GM21526 (cell line): Measurements from ENCODE around the gene TRPC6.
"Not testable (repeated sequence)": the region's sequence is repeated elsewhere in the genome, so short reads cannot be mapped to it uniquely, and the experiment has no call there.

Experiments used
- ATAC-seq: cut with Tn5 transposase; IDR thresholded peaks from one replicate; pipeline ENCODE4 v1.9.1; 2021; ENCODE audit warnings: moderate library complexity; ENCODE audit not compliant: unreplicated experiment, low FRiP score

TRPC6 gene

DNA sequence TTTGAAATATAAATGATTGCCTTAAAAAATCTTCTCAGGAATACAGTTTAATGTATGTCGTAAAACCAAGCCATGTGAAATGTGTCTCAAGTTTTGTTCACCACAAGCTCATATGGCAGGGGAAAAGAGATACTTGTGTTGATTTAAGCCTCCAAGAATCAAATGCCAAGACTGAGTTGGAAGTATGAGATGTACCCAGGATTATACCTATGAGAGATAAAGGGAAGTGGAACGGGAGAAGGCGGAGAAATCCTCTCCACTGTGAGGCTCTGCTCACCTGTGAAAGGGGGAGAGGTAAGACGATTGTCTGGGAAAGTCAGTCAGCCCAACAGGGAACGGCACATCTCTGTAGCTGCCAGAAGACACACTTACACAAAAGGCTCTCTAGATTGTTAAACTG is 124.8 kb downstream of the TRPC6 start:
- ATAC-seq: no peak

DNA sequence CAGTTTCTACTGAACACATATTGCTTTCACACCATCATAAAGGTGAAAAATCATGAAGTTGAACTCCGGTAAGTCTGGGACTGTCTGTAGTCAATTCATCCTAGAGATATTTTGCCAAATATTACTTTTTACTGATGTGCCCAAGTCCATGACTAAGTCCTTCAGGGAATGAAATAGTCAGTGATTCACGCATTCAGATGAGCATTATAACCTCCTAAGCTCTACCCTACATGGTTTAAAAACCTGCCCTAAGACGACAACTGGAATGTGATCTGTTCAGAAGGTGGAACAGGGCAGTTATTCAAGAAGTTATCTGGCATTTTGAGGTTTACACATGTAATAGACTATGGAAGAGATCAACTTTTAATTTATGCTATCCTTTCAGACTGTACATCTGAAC is 125.6 kb downstream of the TRPC6 start:
- ATAC-seq: no peak

DNA sequence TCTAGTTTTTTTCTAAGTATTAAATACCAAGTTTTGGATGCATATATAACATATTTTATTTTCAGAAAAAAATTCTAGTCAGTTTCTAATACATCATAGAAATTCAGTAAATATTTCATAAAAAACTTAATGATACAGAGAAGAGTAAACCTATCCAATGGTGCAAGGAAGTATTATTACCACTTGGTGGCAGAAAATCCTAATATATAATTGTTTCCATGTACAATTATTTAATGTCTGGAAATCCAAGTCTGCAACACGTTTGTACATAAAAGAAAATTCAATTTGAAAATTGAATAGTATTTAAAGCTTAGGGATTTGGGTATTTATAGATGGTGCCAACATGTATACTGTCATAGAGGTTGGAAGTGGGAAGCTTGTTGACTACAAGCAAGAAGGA is 127.0 kb downstream of the TRPC6 start:
- no peak for ATAC-seq

DNA sequence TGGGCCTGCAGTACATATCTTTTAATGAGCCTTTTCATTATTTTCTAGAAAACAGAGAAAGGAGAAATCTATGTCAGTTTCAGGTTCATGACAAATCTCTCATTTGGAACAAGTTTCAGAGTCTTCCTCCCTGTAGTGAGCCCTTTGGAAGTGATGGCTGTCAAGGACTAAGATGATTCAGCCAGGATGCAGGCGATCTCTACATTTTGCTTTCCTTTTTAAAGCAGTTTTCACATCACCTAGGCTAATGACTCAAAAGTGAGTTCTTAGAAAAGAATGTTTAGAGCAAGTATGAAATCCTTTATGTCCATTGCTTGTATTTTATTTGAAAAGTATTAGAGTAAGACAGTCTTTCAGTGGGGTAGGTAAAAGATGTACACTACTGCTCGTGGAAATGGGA is 130.1 kb downstream of the TRPC6 start:
- no peak for ATAC-seq

DNA sequence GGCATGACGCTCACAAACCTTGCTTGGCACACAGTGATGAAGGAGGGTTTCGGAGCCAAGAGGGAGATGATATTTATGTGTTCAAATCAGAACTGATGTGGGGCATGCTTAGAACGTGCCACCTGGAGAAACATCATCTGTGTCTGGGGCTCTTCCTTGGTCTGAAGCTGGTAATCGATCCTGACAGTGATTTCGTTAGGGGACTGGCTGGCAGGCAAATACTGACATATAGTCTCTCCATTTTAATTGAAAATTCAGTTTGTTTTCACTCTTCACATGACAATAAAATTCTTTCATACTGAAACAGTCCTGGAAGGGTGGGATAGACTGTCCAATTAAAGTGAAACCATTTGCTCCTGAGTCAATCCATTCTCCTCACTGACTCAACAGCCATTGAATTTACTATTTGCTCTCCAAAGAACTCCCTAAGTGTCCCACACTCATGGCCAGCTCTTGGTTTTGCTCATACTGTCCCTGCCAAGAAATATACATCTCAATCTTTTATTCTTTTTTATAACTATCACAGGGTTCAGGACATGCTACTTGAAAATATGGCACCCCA is 134.8 kb downstream of the TRPC6 start:
- ATAC-seq: no peak

DNA sequence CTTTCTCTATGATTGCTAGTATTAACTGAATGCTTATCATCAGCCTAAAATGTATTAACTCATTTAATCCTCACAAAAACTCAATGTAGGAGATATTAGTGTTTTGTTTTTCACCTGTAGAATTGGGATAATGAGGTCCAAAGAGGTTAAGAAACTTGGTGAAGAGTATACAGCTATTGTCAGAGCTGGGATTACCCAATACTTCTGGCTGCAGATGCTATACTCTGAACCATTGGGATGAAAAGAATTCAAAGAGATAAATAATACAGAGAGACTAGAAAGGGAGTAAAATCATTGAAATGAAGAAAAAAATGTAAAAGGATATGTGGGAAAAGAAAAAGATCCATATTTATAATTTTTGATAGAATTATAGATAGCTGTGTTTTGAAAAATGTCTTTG is 137.1 kb downstream of the TRPC6 start:
- no peak for ATAC-seq

DNA sequence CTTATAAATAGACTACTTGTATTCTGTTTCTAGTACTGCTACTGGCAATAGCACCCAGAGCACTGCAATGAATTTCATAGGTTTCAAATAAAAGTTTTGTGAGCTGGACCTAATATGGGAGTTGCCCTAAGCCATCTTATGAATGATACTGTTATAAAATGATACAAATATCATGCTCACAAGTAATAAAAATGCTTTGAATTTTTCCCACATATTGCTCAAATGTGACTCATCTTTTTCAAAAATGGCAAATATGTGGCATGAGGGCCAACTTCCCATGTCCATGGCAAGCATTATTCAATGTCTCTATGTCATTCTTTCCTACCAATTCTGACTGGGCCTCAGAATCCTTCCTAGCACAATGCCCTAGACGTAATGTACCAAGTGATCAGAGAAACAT is 137.6 kb downstream of the TRPC6 start:
- no peak for ATAC-seq

DNA sequence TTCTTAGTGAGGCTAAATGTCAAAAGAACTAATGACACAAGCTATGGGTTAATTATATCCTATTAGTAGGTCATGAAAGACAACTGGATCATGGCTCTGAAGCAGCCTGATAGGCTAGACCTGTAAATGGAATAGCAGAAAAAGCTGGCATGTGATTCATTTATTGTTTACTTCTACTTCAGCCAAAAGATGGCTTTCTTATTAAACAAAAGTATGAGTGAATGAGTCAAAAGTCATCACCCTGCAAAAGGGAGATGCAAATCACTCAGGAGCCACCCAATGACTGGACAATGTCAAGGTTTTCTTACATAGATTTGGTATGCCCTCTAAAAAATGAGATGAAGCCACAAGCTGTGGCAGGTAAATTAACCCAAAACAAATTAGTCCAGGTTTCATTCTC is 138.0 kb downstream of the TRPC6 start:
- no peak for ATAC-seq

DNA sequence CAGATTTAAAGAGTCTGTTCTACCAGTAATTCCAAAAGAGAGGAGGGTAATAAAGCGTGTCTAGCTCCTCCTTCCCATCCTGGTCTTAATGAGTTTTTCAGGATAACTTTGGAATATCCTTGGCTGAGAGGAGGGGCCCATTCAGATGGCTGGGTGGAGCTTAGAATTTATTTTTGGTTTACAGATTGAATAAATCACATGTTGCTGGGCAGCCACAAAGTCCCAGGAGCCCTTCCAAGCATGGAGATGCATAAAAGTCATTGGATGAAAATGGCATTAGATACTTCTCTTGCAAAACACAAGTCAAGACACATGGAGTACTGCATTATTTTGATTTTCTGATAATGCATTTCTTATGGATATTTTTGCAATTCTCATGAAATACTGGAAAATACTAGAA is 139.0 kb downstream of the TRPC6 start:
- no peak for ATAC-seq

DNA sequence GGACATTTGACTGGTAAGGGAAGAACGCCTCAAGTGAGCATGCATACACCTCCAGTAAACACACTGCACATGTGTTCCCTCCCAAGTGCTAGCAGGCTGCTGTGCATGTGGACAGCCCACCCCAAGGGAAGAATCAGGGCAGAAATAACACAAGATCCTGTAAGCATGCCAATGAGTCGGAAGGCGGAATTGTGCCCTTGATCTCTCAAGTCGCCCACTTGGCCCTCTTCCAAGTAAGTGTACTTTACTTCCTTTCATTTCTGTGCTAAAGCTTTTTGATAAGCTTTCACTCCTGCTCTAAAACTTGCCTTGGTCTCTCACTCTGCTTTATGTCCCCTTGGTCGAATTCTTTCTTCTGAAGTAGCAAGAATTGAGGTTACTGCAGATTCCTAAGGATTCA is 139.6 kb downstream of the TRPC6 start:
- ATAC-seq: no peak

DNA sequence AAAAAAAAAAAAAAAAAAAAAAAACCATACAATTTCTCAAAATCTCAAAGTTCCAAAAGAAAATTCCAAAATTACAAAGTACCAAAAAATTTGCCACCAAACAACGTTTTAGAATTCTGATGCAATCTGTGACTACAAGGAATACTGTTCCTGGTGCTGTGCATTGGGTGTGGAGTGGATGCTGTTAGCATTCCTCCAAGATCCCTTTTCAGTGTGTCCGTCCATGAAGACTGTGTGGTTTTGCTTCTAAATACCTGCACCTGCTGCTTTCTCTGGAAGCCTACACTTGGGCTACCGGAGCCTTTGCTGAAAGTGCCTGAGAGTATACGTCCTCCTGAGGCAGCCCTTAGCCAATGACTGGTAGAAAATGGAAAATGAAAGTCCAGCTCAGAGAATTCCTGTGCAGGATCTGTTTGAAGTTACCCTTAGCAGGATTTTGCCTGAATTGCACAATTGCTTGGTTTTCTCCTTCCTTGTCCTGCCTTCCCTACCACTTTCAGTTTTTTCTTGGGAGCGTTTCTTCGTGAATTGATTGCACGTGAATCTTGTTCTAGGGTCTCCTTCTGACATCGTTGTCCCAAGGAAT is 140.8 kb downstream of the TRPC6 start:
- no peak for ATAC-seq

DNA sequence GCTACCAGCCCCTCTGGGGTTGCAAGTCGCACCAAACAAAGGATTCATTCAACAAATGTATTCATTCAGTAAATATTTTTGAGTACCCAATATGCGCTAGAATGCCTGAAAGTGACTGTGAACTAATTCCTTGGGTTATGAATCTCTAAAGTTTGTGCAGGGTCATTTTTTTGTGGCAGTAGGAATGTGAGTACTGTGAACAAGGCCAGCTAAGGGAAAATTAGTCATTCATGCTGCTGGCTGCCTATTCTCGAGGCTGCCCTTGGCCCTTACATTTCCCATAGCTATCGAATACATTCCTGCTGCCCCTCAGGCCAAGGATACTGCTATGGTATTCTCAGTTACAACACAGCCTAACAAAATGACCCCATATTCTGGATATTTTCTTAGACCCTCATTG is 141.6 kb downstream of the TRPC6 start:
- ATAC-seq: no peak

DNA sequence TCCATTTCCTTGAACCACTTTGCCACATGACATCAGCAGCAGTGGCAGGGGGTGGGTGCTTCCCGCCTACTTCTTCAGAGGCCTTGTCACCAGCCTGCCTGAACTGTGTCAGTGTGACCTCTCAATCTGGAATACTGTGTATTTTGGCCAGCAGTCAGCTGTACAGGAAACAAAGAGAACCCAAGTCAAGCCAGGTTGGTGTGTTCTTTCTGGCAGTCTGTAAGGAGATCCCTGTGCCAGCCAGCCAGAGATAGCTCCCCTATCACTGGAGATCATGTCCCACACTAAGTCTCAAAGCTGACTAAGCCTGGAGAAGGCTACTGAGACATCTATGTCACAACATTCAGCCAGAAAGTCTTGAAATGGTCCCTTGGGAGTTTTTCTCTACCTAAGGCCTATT is 142.1 kb downstream of the TRPC6 start:
- ATAC-seq: no peak

DNA sequence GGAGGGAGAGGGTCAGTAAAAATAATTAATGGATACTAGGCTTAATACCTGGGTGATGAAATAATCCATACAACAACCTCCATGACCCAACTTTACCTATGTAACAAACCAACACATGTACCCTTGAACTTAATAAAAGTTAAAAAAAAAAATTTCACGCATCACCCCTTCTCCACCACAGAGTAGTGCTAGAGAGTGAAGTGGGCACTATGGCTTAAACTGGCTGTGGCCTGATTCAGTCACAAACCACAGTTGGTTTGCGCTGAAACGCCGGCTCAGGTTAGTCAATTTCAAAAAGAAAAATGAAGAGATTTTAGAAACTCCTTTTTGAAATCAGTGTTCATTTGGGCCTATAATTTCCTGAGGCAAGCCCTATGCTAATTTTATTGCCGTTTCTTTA is 144.3 kb downstream of the TRPC6 start:
- no peak for ATAC-seq

DNA sequence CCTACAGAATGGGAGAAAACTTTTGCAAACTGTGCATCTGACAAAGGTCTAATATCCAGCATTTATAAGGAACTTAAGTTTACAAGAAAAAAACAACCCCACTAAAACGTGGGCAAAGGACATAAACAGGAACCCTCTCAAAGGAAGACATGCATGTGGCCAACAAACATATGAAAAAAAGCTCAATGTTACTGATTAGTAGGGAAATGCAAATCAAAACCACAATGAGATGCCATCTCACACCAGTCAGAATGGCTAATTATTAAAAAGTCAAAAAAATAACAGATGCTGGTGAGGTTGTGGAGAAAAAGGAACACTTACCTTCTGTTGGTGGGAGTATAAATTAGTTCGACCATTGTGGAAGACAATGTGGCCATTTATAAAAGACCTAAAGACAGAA is 145.1 kb downstream of the TRPC6 start:
- not testable (repeated sequence) for ATAC-seq

DNA sequence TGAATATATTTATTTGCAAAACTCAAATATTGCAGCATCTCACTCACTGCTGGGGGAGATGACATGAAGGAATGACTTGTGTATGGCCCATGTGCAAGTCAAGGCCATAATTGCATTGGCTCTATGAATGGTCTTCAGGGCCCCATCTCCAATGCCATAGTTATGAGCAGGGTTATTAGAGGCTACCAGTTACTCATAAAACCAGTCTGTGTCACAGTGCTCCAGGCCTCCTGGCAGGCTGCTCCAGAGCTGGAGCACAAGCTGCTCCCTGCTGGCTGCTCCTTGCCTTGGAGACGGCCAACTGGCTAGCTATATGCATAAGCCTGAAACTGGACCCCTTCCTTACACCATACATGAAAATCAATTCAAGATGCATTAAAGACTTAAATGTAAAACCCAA is 145.7 kb downstream of the TRPC6 start:
- ATAC-seq: no peak

DNA sequence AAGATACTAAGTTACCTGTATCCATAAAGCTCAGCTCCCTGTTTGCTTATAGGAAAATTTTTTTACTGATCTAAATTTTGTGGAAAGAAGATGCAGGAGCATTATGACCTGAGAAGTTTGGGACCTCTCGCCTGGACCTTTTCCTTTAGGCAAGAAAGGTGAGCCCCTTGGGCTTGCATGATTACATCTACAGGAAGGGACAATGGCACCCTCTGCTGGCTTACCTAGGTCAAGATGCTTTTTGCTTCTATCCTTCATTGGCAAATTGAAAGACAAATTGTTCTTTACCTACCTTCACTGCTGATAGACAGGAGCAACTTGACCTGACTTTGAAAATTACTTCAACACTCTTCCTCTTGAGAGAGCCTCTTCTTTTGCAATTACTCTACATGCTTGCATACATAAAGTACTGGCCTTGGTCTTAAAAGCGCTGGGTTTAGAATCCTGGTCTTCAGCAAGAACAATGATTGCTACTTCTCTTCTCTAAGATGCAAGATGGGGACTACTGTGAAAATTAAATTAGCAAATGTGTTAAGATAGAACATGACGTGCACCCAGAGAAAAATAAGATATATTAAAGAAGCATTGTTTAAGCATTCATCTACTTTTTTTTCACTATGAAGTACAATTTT is 147.2 kb downstream of the TRPC6 start:
- ATAC-seq: no peak

DNA sequence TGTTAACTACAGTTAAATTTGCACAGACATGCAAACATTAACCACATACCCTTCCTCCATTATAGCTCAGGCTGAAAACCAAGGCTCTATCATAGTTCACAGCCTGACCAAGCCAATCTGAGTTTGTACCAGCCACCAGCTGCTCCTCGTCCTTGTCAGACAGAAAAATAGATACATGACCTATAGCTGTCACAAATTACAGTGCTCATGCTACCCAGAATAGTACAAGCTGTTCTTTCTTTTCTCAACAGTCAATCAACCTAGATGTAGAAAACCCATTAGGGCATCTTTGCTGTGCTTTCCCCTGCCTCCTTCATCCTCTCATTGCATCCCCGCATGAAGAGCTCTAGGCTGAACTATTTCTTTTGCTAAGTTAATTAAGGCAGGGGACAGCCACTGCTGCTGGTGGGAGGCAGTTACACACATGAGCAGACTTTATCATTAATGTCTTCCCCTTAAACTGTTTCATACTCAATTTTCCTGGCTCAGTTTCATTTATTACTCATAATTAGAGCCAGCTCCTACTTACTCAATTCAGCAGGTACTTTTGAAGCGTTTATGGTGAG is 148.3 kb downstream of the TRPC6 start:
- ATAC-seq: no peak

DNA sequence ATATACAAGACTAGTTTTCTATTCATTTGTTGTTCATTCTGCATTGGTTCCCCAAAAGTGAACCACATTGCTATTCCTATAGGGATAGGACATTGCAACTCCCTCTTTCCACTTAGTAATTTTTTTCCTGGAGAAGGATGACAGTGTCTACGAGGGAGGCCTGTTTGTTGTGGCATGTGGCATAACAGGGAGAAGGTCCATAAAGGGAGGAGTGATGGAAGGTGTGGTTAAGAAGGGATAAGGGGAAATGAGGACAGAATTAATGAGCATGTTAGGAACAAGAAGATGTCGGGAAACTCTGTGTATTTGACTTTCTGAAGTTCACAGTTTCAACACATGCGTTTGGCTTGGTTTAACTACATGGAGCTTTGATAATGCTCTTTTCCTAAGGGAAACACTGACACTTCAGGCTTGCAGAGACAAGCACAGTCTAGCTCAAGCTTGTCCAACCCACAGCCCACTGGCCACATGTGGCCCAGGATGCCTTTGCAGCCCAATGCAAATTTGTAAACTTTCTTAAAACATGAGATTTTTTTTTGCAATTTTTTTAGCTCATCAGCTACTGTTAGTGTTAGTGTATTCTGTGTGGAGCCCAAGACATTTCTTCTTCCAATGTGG is 149.7 kb downstream of the TRPC6 start:
- ATAC-seq: no peak

DNA sequence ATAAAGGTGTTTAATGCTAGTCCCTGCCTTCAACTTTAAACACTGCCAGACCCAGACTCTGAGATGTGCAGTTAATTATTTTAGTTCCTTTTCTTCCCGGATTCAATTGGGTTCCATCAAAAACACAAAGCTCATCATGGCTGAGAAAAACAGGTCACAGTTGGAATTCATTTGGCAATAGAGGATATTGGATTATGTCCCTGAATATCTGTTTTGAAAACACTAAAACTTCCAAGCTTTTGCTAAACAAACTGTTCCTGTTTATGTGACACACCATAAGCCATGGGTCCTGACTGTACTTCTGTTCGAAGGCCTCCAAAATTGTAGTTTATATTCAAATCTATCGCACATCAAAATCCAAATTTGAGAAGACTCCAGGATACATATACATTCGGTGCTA is 150.7 kb downstream of the TRPC6 start:
- ATAC-seq: no peak

DNA sequence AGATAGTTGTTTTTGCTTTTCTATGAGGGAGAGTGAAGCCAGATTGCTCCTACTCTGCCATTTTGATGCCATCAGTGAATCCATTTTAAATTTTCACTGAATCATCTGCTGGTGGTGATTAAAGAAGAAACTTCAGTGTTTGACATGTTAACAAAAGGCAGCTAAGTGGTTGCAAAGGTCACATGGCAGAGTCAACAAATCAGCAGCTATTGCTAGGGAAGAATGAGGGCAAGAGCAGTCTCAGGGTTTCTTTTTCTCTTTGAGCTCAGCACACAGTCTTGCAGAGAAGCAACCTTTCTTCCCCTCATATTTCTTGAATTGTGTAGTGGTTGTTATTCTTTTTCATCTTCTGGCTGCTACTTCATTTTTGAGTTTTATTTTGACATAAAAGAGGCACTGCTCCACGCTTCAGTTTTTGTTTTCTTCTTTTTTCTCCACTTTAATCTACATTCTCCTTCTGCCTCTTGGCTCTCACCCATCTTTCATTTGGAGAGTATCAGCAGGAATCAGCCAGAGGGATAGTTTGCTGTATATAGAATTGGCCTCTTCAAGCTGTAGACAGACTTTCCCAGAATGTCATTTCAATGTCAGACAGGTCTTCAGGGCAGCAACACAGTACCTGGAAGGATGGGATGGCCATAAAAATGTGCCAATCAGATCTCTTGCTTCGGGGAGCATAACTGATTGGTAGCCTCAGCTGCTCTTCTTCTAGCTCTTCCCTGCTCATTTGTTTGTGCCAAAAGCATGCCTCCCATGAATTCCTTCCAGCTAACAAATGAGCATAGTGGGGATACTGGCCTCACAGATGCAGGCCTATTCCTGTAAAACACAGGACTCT is 153.9 kb downstream of the TRPC6 start:
- ATAC-seq: no peak
